22Rv1 (cell line): Measurements from ENCODE around the gene GLB1L3.

ENCODE experiments used
- H3K27ac ChIP-seq: fragments of 450-650 bp; 2 replicates; pipeline ENCODE4 v1.5.1; 2017
- ZFX ChIP-seq: fragments of 450-650 bp; IDR thresholded peaks from 2 replicates; pipeline ENCODE4 v1.6.1; 2017; ENCODE audit warnings: antibody characterized with exemption, borderline replicate concordance
- TF ChIP-seq, protein P1 (sequence below): fragments of 450-650 bp; IDR thresholded peaks from 2 replicates; pipeline ENCODE4 v1.5.1; 2017; ENCODE audit warnings: mild to moderate bottlenecking

GLB1L3 gene

DNA sequence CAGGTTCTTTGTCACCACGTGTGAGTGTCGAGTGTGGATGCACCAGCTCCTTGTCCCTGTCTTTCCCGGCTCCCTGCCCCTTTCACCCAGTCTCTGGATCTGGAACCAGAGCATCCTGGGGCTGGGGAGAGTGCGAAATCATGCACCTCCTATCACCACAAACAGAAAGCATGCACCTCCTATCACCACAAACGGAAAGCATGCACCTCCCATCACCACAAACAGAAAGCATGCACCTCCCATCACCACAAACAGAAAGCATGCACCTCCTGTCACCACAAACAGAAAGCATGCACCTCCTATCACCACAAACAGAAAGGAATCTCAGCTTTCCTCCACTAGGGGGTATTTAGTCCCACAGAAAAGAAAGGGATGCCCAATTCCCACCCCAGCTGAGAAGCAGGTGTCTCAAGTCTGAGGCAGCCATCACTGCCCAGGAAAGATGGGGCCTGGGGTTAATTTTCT, 5.9 kb upstream of the GLB1L3 start:
- no peak overlapping the region for H3K27ac ChIP-seq
- TF ChIP-seq, protein P1, sequence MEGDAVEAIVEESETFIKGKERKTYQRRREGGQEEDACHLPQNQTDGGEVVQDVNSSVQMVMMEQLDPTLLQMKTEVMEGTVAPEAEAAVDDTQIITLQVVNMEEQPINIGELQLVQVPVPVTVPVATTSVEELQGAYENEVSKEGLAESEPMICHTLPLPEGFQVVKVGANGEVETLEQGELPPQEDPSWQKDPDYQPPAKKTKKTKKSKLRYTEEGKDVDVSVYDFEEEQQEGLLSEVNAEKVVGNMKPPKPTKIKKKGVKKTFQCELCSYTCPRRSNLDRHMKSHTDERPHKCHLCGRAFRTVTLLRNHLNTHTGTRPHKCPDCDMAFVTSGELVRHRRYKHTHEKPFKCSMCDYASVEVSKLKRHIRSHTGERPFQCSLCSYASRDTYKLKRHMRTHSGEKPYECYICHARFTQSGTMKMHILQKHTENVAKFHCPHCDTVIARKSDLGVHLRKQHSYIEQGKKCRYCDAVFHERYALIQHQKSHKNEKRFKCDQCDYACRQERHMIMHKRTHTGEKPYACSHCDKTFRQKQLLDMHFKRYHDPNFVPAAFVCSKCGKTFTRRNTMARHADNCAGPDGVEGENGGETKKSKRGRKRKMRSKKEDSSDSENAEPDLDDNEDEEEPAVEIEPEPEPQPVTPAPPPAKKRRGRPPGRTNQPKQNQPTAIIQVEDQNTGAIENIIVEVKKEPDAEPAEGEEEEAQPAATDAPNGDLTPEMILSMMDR: no peak
- TF ChIP-seq ZFX: no peak

DNA sequence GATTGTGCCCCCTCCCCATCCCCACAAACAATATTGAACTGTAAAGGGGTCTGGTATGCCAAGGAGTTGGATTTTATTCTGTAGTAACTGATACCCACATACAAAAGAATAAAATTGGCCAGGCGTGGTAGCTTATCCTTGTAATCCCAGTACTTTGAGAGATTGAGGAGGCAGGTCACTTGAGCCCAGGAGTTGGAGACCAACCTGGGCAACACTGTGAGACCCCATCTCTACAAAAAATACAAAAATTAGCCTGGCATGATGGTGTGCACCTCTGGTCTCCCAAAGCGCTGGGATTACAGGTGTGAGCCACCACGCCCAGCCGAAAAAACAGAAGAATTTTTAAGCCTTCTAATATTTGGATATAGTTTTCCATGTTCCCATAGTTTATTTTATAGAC, 4.2 kb upstream of the GLB1L3 start:
- no peak overlapping the region for H3K27ac ChIP-seq
- TF ChIP-seq, protein P1: no peak
- TF ChIP-seq ZFX: no peak

DNA sequence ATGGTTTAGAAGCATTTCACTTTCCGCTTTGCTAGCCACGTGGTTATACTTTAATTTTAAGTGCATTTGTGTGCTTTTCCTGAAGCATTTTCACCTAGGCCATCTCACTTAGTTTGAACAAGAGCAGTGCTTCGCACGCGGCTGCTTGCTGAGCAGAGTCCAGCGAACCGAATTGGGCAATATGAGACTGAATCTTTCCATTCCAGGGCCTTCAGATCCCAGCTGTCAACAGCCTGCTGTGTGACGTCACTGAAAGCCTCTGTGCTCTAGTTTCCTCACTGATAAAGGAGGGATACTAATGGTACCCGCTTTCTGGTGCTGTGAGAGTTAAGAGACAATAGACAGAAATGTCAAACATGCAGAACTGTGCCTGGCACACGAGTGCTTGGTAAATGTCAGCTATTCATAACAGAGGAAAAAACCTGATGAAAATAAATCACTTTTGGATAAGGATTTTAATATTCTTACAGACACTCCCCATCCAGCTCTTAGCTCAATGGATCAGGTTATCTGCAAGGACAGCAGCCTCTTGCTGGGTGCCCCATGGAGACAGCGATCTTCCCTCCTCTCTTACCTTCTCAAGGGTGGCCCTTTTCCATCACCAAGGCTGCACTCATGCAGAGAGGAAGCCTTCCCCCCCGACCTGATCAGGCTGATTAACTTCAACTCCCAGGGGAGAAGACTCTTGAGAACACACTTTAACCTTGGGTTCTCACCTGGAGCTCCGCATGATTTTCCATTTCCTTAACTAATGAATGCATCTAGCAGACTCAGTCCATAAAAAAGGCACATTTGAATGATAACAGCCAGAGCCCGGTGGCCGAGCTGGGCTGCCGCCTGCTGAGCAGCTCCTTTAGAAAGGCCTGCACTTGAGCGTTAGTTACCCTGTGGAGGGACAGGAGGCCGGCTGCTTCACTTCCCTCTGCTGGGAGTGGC, 3.5 kb upstream of the GLB1L3 start:
- no peak for TF ChIP-seq ZFX
- TF ChIP-seq, protein P1: no peak
- no peak overlapping the region for H3K27ac ChIP-seq

DNA sequence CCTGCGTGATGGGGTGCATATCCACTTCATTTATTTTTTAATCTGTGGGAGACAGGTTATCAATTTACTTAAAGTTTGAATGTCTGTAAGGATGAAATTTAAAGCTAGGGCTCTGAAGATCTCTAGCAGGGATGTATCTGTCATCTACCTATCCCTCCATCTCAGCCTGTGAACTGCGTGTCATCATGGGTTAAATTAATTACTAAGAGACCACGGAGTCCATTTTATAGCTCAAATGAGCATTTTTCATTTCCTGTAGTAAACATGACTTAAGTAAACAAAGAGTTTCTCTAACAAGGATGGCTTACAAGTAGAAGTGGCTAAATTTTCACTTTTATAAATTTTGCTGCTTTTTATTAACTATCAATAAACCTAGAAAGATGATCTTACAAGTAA, 2.9 kb upstream of the GLB1L3 start:
- no peak overlapping the region for H3K27ac ChIP-seq
- TF ChIP-seq, protein P1: no peak
- TF ChIP-seq ZFX: no peak

DNA sequence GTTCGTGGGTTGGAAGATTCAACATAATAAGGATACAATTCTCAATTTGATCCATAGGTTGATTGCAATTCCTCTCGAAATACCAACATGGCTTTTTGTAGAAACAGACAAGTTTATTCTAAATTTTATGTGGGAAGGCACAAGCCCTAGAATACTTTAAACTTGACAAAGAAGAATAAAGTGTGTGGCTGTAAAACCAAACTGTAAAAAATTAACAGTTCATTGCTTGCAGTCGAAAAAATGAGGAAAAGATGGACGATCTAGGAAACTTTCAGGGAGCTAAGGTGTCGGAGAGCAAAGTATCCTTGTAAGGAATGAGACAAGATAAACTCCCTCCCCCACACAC, 1.0 kb upstream of the GLB1L3 start:
- no peak overlapping the region for H3K27ac ChIP-seq
- TF ChIP-seq ZFX: no peak
- TF ChIP-seq, protein P1: no peak

DNA sequence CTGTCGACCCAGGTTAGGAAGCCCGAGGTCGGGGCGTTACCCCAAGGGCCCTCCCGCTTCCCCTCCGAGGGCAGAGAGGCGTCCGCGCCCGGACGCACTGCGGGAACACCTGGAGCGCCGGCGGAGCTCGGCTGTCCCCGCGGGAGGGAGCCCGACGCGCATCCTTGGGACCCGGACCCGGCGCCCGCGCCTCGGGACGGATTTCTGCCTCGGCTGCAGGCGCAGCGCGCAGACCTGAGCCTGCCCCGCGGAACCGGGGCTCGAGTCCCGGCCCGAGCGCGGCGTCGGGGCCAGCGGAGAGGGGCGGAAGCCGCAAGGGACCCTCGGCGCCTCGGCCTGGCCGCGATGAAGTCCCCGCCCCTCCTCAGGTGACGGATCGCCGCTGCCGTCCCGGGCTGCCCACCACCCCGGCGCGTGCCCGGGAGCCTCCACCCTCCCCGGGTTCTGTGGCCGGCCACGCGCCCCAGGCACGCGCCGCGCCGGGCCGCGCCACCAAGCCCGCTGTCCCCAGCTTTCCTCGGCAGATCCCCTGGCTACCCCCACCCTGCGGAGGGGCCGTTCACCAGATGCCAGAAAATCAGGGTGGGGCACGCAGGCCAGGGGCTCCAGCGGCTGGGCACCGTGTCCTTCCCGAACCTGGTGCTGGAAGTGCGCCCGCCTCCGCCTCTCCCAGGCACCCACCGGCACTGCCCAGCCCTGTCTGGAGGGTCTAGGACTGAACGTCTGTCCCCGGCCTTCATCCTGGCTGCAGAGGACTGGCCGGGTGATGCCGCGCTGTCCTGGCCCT, 410 bp downstream of the GLB1L3 start:
- H3K27ac ChIP-seq: no peak overlapping the region
- TF ChIP-seq, protein P1: no peak
- TF ChIP-seq ZFX: no peak
